Activated T-cell treated with anti-CD3 and anti-CD28 coated beads for 4 hours (primary cell): ENCODE results near the gene RTP2.

Experiments used
- DNase-seq: peaks from one replicate; pipeline ENCODE4 v3.0.0-alpha.2; 2020

The RTP2 gene

GRCh38 chr3:187665764-187666402 is 36.5 kb downstream of the RTP2 start:
- DNase-seq: no peak

GRCh38 chr3:187665010-187665409 is 37.3 kb downstream of the RTP2 start:
- no peak for DNase-seq

- DNase-seq: no peak
Measured at GRCh38 chr3:187662848-187663409, 39.4 kb downstream of the RTP2 start.

- DNase-seq: no peak
Measured at GRCh38 chr3:187661267-187661666, 41.1 kb downstream of the RTP2 start.

- DNase-seq: no peak
Measured at GRCh38 chr3:187651282-187651681, 51.1 kb downstream of the RTP2 start.
